DMS153 treated with DMSO at 0.1 percent for 48 hours (cell line): ENCODE measurements around the gene GABRR3.
"Not testable (repeated sequence)": the region's sequence is repeated elsewhere in the genome, so short reads cannot be mapped to it uniquely, and the experiment has no call there.

Source experiments
- DNase-seq: peaks from one replicate; lab custom pipeline; 2025; ENCODE audit not compliant: unreplicated experiment; lab: John Stamatoyannopoulos, UW

GABRR3 gene

DNA sequence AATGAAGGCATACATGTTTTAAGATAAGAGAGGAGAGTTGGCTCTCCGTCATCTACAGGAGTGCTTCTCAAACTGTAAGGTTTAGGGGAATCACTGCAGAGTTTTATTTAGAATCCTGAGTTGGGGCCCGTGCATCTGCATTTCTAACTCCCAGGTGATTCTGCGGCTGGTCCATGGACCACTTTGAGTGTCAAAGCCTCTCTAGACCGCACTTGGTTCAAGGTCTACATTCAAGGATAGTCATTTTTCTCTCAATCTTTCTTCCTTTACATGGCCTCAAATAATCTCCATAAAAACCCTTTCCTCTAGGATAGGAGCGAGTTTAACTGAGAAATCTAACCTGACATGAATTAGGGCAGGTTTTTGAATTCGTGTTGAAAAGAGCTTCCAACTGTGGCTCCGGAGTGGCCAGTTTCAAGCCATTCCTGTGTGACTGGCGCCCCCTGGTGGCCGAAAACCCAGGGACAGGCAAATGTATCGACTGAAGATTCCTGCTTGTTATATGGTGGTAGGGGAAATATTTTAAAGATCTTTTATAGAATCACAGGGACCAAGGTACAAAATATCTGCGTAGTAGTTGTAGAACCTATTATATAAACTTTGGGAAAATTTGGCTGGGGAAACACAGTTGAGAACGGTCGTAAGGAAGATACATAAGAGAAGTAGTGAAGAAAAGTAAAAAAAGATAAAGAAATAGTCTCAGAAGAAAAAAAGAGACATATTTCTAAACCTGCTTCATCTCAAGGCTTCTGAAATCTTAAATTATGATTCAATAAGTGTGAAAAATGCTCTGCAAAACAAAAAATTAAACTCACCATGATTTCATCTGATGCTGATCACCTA, 11.9 kb downstream of the GABRR3 start:
- DNase-seq = peak; percentile 32

DNA sequence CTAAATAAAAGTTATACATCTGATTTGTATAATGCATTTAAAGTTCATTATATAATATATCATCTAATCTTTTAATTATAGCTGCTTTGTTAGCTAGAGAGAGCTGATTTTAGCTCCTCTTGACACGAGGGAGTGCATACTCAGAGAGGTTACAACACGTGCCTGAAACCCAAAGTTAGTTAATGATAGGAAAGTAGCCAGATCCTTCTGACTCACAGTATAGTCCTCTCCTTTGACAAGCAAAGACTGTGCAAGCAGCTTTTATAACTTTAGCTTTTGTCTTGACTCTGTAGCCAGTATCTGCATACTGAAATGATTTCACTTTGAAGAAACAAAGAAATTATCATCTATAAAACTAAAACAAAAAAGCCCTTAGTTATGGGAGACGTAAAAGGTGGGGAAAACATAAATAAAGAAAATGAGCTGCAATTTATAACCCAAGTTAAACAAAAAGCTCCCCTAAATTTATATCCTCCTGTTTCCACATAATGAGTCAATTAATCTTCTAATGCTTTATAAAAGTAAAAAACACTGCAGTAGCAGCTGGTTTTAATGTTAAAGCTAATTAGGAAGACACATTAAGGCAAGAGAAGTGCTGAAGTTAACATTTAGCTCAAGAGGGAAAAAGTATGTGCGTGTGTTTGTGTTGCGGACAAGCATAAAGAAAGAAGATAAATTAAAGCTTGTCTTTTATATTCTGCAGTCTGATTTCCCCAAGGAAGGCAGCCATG, 13.1 kb downstream of the GABRR3 start:
- DNase-seq = no peak

DNA sequence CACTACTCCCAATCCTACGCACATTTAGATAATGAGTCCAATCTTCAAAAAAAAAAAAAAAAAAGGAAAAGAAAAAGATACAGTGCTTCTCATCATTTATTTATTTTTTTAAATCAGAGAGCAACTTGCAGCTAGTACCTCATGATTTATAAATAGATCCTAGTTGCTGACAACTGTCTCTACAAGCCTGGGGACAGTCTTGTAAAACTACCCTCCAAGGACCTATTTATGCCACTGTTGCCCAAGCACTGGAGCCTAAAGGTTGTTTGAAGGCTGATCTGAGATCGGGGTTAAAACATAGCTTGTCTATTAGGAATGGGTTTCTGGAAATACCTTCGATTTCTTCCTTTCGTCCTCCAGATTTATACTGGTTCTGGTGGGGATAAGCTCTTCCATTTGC, 14.7 kb downstream of the GABRR3 start:
- no peak for DNase-seq

DNA sequence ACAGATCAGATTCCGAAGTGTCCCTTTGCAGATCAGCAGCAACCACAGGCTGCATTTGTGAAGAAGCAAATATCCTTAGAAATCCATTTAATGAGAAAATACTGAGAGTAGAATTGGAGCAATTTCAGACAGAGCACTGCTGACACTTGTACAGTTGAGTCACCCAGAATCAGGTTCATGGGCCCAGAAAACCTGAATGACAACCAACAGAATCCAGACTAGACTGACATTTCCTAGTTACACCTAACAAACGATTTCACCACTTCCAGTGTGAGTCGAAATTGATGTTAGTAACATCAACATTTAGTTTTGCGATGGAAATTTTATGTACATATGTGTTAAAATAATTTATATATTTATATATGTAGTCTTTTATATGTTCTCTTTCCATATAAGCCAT, 16.8 kb downstream of the GABRR3 start:
- no peak for DNase-seq

DNA sequence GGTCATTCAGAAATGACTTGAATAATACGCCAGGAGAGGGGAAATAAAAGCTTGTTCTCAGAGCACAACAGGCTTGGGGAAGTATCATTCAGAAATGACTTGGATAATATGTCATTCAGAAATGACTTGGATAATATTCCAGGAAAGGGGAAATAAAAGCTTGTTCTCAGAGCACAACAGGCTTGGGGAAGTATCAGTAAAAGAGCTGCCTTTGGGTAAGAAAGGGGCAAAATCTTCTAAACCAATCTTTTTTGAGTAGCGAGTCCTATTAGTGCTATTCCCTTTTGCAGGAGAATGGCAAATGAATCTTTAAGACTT, 20.9 kb downstream of the GABRR3 start:
- DNase-seq = no peak

DNA sequence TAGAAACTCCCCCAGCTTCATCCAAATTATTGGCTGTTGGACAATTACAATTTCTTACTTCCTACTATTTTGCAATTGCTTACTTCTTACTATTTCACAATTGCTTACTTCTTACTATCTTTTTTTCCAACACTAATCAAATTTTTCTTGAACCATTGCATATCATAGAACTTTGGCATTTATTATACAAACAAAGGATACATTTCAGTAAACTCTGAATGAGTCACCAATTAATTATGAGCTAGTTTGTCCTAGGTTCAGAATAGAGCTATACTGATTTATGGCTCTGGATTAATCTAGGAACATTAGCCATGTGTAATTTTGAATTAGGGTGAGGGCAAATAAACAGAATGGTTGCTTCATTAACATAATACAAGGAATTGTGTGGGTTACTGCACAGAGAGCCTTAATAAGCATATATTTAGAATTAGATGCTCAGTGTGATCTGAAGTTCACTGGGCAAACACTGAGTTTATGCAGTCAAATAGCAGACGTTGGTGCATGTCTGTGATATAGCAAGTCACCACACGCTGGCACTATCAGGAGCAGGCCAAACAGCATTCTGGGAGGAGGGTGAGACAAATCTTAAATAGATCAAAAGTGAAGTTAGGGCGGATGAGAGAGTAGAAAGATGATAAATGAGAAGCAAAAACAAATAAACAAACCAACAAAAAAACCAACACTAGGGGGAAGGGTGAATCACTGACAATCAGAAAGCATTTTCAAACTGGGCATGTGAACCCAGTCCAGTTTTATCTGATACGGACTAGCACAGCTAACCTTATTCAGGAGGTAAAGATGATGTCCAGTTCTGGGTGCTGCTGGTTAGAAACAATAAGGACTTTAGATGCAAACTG, 21.5 kb downstream of the GABRR3 start:
- no peak for DNase-seq

DNA sequence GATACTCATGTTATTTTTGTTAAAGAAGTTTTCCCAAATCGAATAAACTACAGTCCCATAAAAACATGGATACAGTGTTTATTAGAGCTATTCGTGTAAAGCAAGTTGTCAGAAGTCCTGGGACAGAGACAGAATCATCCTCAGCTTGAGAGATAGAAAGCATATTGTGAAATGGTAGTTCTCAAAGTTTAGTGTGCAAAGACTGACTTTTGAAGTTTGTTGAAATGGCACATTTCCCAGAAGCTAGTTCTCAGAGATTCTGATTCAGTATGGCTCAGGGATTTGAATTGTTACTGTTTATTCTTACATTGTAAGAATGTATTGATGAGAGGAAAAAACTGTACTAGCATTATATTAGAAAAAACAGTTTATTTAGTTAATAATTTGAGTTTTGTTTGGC, 22.1 kb downstream of the GABRR3 start:
- no peak for DNase-seq

DNA sequence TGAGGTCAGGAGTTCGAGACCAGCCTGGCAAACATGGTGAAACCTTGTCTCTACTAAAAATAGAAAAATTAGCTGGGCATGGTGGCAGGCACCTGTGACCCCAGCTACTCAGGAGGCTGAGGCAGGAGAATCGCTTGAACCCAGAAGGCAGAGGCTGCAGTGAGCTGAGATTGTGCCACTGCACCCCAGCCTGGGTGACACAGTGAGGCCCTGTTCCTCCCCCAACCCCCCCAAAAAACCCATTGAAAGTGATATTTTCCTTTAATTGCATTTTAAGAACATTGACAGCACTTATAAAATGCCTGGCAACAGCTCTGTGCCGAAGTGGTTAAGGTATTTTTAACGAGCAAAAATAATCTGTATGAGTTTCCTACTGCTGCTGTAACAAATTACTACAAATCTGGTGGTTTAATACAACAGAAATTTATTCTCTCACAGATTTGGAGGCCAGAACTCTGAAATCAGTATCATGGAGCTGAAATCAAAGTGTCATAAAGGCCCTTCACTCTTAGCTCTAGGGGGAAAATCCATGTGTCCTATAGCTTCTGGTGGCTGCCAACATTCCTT, 24.1 kb downstream of the GABRR3 start:
- DNase-seq = not testable (repeated sequence)

DNA sequence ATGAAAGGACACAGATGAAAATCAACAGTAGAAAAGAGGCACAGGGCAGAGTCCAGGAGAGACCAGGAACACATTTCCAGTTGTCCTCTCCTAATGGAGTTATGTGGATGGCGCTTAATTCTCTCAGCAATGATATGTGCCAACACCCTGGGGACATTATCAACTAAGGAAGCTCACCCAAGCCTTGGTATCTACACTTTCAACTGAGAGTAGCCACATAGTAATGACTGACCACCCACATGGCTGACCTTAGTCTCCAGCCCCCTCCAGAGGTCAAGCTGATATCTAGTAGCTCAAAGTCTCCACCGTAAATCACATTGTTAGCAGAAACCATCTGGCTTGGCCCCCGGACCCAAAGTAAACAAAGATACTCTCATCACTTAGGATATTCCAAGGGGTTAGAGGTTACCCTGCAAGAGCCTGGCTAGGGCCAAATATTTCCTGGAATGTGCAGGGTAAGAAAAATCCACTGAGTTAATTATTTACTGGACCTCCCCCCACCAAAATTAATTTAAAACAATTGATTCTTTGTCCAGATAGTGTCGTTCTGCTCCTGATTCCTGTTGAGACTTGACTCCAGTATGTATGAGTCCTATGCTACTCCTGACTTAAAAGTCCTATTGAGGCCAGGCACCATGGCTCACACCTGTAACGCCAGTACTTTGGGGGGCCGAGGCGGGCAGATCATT, 24.8 kb downstream of the GABRR3 start:
- no peak for DNase-seq

DNA sequence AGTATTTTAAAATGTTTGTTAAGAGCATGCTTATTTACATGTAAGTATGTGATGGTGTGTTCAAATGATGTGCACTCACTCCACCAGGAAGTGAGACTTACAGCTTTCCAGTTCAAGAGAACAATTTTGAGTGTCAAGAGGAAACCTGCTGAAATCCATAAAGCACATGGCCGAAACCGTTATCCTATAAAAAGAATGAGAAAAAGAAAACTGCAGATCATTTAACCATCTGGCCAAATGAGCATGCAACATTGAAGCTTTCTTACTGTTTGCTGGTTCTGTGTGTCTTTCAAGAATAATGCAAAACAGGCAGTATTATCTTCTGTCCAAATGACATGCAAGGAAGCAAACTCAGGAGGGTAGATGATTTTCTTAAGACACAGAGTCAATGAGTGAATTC, 26.3 kb downstream of the GABRR3 start:
- no peak for DNase-seq

DNA sequence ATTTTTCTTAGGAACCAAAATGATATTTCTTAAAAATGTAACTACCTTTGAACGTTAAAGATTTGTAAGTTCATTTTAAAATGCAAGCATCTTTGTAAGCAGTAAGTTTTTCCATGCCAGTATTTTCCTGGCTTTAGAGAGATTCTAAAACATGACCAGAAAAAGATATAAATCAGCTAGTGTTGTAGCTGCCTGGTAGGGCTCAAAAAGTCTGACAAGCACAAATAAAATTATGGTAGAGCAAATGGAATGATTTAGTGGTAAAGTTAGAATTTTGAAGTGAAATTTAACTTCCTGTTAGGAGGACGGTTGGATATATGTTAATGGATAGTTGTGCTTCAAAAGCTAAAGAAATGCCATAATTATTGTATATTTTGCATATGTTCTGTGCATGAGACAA, 29.7 kb downstream of the GABRR3 start:
- no peak for DNase-seq

DNA sequence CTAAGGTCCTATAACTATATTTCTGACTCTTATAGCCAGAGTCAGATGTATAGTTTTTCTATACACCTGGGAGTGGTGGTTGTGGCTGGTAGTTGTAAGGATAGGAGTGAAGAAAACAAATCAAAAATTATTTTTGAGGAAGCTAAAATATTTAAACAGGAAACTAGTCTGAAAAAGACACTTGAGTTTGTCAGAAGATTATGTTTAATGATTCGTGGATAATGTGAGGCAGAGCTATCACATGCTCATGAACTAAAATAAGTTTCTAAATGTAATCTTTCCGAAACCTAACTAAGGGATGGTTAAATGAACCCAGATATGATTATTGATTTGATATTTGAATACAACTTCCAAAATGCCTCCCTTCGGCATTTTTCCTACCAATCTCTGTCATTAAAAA, 30.4 kb downstream of the GABRR3 start:
- no peak for DNase-seq

DNA sequence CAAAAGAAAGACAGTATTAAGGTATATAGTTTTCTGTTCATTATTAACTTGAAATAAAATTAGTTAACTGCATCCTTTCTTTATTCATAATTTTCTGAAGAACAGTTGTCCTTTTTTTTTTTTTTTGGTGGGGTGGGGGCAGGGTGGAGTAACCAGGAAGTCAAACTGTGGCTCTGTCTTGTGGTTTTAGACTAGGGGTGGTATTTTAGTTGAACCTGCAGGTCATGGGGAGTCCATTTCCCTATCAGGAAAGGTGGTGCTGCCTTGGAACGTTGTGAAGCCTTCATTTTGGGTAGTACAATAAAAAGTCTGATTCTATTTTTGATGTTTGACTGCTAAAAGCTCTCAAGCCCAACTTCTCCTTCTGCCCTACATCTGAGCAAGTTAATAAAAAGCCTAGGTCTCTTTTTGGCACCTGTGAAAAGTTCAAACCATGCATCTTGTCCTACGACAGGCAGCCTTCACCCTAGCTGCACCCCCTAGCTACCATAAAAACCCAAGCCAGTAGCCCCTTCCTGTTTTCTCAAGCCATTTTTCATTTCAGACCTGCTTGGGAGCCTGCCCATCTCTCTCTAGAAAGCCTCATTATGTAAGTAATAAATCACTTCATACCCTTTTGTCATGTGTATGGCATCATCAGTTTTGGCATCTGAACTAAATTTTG, 31.7 kb downstream of the GABRR3 start:
- no peak for DNase-seq

DNA sequence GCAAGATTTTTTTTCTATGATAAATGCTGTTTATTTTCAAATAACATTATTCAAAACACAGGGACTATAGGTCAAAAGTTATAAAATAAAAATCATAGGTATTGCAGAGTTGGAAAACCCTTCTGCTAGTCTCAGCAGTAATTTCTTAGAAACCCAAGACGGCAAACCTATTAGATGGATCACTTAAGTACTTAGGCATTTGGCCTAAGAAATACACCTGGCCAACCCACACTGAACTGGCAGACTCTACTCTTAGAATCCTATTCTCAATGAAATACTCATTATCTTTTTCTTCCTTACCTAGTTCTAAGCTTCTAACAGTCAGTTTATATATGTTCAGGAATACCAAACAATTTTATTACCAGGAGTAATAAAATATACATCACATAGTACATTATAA, 32.4 kb downstream of the GABRR3 start:
- DNase-seq = no peak

DNA sequence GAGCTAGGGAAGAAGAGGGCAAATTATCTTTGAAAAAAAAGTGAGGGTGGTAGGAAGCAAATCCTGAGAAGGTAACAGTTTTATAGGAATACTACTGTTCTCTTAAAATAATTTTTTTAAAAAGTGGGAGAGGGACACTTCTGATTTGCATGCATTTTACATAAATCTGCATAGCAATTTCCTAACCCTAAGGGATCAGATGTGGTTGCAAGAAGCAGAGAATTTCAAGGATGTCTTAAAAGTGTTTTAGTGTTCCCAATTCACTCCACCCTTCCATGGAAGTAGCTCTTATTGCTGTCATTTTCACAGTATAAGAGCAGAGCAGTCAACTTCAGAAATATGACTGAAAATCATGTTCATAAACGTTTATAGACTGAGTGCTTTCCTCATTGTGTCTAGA, 35.1 kb downstream of the GABRR3 start:
- no peak for DNase-seq

DNA sequence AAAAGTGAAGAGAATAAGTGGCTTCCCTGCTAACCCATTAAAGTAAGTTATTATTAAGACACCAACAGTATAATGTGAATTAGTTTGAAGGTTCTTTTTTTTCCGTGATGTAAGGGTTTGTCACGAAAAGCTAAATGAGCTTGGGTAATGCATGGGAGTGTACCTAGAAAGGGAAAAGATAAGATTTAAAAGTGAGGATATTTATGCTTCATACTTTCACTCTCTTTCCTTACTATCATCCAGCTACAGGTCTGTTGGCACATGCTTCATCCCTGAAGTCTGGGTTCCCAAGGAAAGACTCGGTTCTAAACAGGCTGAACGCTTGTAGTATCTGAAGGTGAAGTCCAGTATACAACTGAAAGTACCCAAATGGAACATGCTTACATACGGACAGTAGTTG, 36.0 kb downstream of the GABRR3 start:
- no peak for DNase-seq

DNA sequence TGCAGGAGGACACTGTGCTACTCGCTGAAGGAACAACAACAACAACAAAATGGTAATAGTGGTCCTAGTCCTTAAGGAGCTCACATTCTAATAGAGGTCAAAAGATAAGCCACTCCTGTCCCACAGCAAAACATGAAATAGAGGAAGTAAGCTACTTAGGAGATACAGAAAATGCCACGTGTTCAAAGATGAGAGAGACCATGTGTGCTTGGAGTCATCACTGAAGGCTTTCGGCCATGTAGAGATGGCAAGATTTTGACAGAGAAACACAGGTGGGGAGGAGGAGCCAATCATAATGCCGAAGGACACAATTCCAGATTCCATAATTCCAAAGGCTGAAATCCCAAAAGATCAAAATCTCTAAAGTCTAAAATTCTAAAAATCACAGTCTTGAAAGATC, 38.1 kb downstream of the GABRR3 start:
- no peak for DNase-seq

DNA sequence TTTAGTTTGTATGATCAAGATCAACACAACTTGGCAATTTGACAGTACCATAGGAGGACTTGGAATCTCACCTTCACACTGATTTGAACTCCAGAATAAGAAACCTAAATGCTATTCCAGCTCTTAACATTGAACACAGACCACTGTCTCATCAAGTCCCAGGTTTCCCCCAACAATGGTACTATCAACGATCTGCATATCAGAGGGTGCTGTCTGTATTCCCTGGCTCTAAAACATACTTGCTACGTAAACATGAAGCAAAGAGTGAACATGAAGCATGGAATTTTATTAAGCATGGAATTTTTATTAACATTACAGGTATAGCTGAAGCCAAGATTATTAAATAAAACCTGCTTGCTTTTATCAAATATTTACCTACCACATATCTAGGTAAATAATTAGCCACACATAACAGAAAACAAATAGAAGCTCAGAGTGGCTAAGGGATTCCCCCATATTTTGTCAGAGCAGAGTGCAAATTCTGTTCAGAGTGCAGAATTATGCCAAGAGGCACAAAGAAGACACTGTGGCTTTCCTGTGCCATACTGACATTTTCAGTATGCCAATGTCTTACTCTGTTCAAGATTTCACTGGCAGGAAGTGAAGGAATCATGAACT, 40.7 kb downstream of the GABRR3 start:
- no peak for DNase-seq

DNA sequence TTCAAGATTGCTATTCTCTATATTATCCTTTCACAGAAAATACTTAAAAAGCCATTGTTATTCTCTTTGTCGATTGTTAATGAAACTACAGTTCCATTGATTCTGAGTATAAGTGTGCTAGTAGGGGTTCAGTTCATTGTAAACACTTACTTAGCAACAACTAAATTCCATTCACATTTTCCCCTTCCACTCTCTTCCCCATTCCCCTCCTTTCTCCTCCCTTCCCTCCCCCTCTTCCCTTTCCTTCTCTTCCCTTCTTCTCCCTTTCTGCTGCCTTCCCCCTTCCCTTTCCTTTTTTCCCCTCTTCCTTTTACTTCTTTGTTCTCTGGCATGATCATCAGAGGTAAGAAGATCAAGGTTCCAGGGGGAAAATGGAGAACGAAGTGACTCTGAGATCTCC, 41.6 kb downstream of the GABRR3 start:
- DNase-seq = no peak
